GM23338 (cell line): Measurements from ENCODE around the gene UCN. TPM values are rescaled to one million over a fixed set of nuclear protein-coding genes. Genes with fewer than 3 reads are reported as not detected.

Source experiments
- ATAC-seq: fragments of 200-7000 bp; cut with Tn5 transposase; 3 replicates; pipeline ENCODE4 v1.9.1; 2020
- DNase-seq: peaks from one replicate; pipeline ENCODE4 v3.0.0-alpha.2; 2015; ENCODE audit warnings: low spot score
- H2AFZ ChIP-seq: fragments of 200-600 bp; sonication (generic); 2 replicates; pipeline ENCODE4 v1.8.0; 2016; ENCODE audit warnings: antibody characterized with exemption, mild to moderate bottlenecking, moderate library complexity
- H3F3A ChIP-seq: fragments of 200-600 bp; sonication (generic); replicated peaks from 2 replicates; pipeline ENCODE4 v1.8.0; 2017; ENCODE audit warnings: antibody characterized with exemption, mixed run types, low read depth
- H3K27ac ChIP-seq: fragments of 200-600 bp; sonication (generic); 2 replicates; pipeline ENCODE4 v1.6.1; 2016; ENCODE audit warnings: low read depth
- H3K27me3 ChIP-seq: fragments of 200-600 bp; sonication (generic); 2 replicates; pipeline ENCODE4 v1.8.0; 2016; ENCODE audit warnings: mild to moderate bottlenecking, mixed run types, moderate library complexity; ENCODE audit not compliant: insufficient read depth
- H3K36me3 ChIP-seq: fragments of 200-600 bp; sonication (generic); 2 replicates; pipeline ENCODE4 v1.8.0; 2016; ENCODE audit warnings: mild to moderate bottlenecking; ENCODE audit not compliant: insufficient read depth
- H3K4me1 ChIP-seq: fragments of 200-600 bp; sonication (generic); 2 replicates; pipeline ENCODE4 v1.8.0; 2016; ENCODE audit warnings: mild to moderate bottlenecking, moderate library complexity; ENCODE audit not compliant: insufficient read depth
- H3K4me2 ChIP-seq: fragments of 200-600 bp; sonication (generic); 2 replicates; pipeline ENCODE4 v1.7.1; 2017; ENCODE audit warnings: mixed run types
- H3K4me3 ChIP-seq: fragments of 200-600 bp; sonication (generic); 2 replicates; pipeline ENCODE4 v1.6.1; 2016; ENCODE audit warnings: mixed run types
- H3K79me2 ChIP-seq: fragments of 200-600 bp; sonication (generic); replicated peaks from 2 replicates; pipeline ENCODE4 v1.8.0; 2017; ENCODE audit warnings: mild to moderate bottlenecking; ENCODE audit not compliant: insufficient read depth
- H3K9me2 ChIP-seq: fragments of 200-600 bp; sonication (generic); 2 replicates; pipeline ENCODE4 v1.8.0; 2017; ENCODE audit not compliant: insufficient read depth
- H4K20me1 ChIP-seq: fragments of 200-600 bp; sonication (generic); replicated peaks from 2 replicates; pipeline ENCODE4 v1.8.0; 2017; ENCODE audit warnings: mild to moderate bottlenecking; ENCODE audit not compliant: insufficient read depth
- H3K27ac Mint-ChIP-seq: 2 replicates; pipeline ENCODE4 v1.8.0; 2020; ENCODE audit warnings: inconsistent platforms, mild to moderate bottlenecking, moderate library complexity, mixed read lengths
- H3K27me3 Mint-ChIP-seq: 3 replicates; pipeline ENCODE4 v1.8.0; 2022; ENCODE audit warnings: low read depth, mild to moderate bottlenecking, moderate library complexity, mixed read lengths, inconsistent platforms; ENCODE audit not compliant: insufficient read depth, poor library complexity
- H3K36me3 Mint-ChIP-seq: 3 replicates; pipeline ENCODE4 v1.8.0; 2021; ENCODE audit warnings: low read depth, mild to moderate bottlenecking, inconsistent platforms, moderate library complexity, mixed read lengths
- H3K4me1 Mint-ChIP-seq: 3 replicates; pipeline ENCODE4 v1.8.0; 2020; ENCODE audit warnings: mild to moderate bottlenecking, inconsistent platforms, mixed read lengths
- H3K4me3 Mint-ChIP-seq: 3 replicates; pipeline ENCODE4 v1.8.0; 2021; ENCODE audit warnings: moderate library complexity, mild to moderate bottlenecking, inconsistent platforms, mixed read lengths
- H3K9me3 Mint-ChIP-seq: 3 replicates; pipeline ENCODE4 v1.8.0; 2020; ENCODE audit warnings: moderate library complexity, mild to moderate bottlenecking, inconsistent platforms, mixed read lengths
- CREB1 ChIP-seq: fragments of 250-450 bp; sonication (Bioruptor Pico); IDR thresholded peaks from 2 replicates; pipeline ENCODE4 v1.5.0; 2020; ENCODE audit warnings: low read depth, mild to moderate bottlenecking, moderate library complexity
- EZH2 ChIP-seq: fragments of 200-600 bp; sonication (generic); IDR thresholded peaks from one replicate; pipeline ENCODE4 v1.8.0; 2017; ENCODE audit warnings: antibody characterized with exemption, mild to moderate bottlenecking, low read depth; ENCODE audit not compliant: unreplicated experiment
- EZH2phosphoT487 ChIP-seq: fragments of 200-600 bp; sonication (generic); IDR thresholded peaks from one replicate; pipeline ENCODE4 v1.8.1; 2018; ENCODE audit warnings: antibody characterized with exemption; ENCODE audit not compliant: unreplicated experiment
- POLR2AphosphoS5 ChIP-seq: IDR thresholded peaks from 2 replicates; pipeline ENCODE4 v1.6.1; 2016; ENCODE audit warnings: antibody characterized with exemption, low read depth
- polyA plus RNA-seq: library from polyadenylated mRNA; unstranded; fragments of >200 nt; fragmentation: Nextera tagmentation; extraction: Ambion mirVana; gene quantifications from 2 replicates; pipeline ENCODE4 v1.2.1, GENCODE V29; 2016
- total RNA-seq: library from RNA; depleted of rRNA; stranded (reverse); fragments of >200 nt; shearing (Covaris generic); gene quantifications from 2 replicates; pipeline ENCODE4 v1.2.3, GENCODE V29; 2014
- TF ChIP-seq, protein P1 (sequence below): fragments of 250-450 bp; sonication (Bioruptor Pico); IDR thresholded peaks from 2 replicates; pipeline ENCODE4 v1.5.0; 2020; ENCODE audit warnings: mild to moderate bottlenecking, moderate library complexity

The UCN gene
- total and polyA plus RNA-seq, 2 experiments from 2014 or later, result 0.59 to 0.99 TPM

DNA sequence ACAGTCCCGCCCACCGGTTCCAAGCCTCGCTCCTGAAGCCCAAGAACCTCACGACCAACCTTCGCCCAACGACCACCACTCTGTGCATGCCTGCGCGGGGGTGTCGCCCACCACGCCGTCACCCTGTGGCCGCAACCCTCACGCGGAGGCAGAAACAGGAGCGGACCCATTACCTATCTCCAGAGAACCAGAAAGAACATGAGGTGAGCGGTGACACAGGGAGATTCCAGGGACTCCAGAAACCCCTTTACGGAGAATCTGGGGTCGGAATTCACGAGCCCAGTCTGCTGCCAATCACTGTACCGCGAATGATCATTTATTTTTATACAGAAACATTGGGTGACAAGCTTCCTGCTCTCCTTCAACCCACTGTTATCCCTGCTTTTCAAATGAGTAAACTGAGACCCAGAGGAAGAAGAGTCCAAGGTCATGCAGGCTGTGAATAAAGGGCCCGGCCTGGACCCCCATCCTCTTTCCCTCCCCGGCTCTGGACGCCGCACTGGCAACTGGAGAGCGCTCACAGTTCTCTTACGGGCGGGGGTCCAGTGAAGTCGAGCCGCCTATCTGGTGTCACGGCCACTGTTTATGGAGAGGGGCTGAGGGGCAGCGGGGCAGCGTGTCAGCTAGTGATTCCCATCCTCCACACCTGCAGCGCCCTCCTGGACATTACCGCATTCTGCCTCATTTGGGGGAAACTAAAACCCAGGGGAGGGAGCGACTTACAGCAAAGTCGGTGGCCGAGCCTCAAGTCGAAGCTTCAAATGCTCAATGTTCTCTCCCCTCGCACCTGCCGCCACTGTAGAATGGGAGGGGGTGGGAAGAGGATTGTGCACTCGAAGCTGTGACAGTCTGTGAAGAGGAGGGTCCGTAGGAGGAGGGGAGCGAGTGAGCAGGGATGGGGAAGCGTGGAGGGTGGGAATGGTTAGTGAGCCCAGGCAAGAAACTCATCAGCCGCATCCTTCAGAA, 44.7 kb downstream of the UCN start:
- peaks cover 47% of the 10 kb centered on the region for H3K27me3 Mint-ChIP-seq
- DNase-seq (peak; percentile 58), ATAC-seq (peak; percentile 3)
- H3K27me3 ChIP-seq, result peaks cover 82% of the 10 kb centered on the region
- H3K4me1 Mint-ChIP-seq, result peaks cover 23% of the 10 kb centered on the region
- H3K4me2 ChIP-seq, result peak overlapping the region; percentile 98
- peak overlapping the region; percentile 79 for H3K4me3 Mint-ChIP-seq
- H4K20me1 ChIP-seq, result no peaks in the 10 kb centered on the region; the same call in 1 of the 2 replicates
- H3K36me3 ChIP-seq, result no peaks in the 10 kb centered on the region
- H3K27ac ChIP-seq, result no peak overlapping the region
- peak overlapping the region; percentile 82 for H3K4me3 ChIP-seq
- H3K79me2 ChIP-seq, result no peaks in the 10 kb centered on the region
- H3K27ac Mint-ChIP-seq, result no peak overlapping the region
- no peaks in the 10 kb centered on the region; the same call in 2 of the 3 replicates for H3K36me3 Mint-ChIP-seq
- peaks cover 17% of the 10 kb centered on the region for H3K4me1 ChIP-seq
- no peaks in the 10 kb centered on the region for H3K9me2 ChIP-seq
- no peak for TF ChIP-seq CREB1 (CRISPR knock-in tag)
- TF ChIP-seq EZH2phosphoT487, result peak; percentile 79
- TF ChIP-seq, protein P1, sequence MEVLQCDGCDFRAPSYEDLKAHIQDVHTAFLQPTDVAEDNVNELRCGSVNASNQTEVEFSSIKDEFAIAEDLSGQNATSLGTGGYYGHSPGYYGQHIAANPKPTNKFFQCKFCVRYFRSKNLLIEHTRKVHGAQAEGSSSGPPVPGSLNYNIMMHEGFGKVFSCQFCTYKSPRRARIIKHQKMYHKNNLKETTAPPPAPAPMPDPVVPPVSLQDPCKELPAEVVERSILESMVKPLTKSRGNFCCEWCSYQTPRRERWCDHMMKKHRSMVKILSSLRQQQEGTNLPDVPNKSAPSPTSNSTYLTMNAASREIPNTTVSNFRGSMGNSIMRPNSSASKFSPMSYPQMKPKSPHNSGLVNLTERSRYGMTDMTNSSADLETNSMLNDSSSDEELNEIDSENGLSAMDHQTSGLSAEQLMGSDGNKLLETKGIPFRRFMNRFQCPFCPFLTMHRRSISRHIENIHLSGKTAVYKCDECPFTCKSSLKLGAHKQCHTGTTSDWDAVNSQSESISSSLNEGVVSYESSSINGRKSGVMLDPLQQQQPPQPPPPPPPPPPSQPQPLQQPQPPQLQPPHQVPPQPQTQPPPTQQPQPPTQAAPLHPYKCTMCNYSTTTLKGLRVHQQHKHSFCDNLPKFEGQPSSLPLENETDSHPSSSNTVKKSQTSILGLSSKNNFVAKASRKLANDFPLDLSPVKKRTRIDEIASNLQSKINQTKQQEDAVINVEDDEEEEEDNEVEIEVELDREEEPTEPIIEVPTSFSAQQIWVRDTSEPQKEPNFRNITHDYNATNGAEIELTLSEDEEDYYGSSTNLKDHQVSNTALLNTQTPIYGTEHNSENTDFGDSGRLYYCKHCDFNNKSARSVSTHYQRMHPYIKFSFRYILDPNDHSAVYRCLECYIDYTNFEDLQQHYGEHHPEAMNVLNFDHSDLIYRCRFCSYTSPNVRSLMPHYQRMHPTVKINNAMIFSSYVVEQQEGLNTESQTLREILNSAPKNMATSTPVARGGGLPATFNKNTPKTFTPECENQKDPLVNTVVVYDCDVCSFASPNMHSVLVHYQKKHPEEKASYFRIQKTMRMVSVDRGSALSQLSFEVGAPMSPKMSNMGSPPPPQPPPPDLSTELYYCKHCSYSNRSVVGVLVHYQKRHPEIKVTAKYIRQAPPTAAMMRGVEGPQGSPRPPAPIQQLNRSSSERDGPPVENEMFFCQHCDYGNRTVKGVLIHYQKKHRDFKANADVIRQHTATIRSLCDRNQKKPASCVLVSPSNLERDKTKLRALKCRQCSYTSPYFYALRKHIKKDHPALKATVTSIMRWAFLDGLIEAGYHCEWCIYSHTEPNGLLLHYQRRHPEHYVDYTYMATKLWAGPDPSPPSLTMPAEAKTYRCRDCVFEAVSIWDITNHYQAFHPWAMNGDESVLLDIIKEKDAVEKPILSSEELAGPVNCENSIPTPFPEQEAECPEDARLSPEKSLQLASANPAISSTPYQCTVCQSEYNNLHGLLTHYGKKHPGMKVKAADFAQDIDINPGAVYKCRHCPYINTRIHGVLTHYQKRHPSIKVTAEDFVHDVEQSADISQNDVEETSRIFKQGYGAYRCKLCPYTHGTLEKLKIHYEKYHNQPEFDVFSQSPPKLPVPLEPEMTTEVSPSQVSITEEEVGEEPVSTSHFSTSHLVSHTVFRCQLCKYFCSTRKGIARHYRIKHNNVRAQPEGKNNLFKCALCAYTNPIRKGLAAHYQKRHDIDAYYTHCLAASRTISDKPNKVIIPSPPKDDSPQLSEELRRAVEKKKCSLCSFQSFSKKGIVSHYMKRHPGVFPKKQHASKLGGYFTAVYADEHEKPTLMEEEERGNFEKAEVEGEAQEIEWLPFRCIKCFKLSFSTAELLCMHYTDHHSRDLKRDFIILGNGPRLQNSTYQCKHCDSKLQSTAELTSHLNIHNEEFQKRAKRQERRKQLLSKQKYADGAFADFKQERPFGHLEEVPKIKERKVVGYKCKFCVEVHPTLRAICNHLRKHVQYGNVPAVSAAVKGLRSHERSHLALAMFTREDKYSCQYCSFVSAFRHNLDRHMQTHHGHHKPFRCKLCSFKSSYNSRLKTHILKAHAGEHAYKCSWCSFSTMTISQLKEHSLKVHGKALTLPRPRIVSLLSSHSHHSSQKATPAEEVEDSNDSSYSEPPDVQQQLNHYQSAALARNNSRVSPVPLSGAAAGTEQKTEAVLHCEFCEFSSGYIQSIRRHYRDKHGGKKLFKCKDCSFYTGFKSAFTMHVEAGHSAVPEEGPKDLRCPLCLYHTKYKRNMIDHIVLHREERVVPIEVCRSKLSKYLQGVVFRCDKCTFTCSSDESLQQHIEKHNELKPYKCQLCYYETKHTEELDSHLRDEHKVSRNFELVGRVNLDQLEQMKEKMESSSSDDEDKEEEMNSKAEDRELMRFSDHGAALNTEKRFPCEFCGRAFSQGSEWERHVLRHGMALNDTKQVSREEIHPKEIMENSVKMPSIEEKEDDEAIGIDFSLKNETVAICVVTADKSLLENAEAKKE (CRISPR knock-in tag), result no peak
- peak; percentile 83 for TF ChIP-seq EZH2
- no peak for TF ChIP-seq POLR2AphosphoS5
- no peaks in the 10 kb centered on the region for H3K9me3 Mint-ChIP-seq
- H3F3A ChIP-seq, result 0 out of 2 replicates have a peak, but pooled peaks cover 9% of the 10 kb centered on the region
- peak overlapping the region; percentile 99 for H2AFZ ChIP-seq
